IPS-18c (cell line): ENCODE data around the gene EGLN3.
"Not testable (repeated sequence)": the region's sequence is repeated elsewhere in the genome, so short reads cannot be mapped to it uniquely, and the experiment has no call there.

Experiments
- H3K4me3 ChIP-seq: 2 replicates; pipeline ENCODE4 v1.7.0; 2013; ENCODE audit warnings: low read depth, mild to moderate bottlenecking, low read length, moderate library complexity; ENCODE audit not compliant: insufficient read depth
- H3K9me3 ChIP-seq: one replicate; pipeline ENCODE4 v1.6.1; 2013; ENCODE audit warnings: mild to moderate bottlenecking, low read length, moderate library complexity; ENCODE audit not compliant: control insufficient read depth, insufficient read depth

Gene EGLN3

DNA sequence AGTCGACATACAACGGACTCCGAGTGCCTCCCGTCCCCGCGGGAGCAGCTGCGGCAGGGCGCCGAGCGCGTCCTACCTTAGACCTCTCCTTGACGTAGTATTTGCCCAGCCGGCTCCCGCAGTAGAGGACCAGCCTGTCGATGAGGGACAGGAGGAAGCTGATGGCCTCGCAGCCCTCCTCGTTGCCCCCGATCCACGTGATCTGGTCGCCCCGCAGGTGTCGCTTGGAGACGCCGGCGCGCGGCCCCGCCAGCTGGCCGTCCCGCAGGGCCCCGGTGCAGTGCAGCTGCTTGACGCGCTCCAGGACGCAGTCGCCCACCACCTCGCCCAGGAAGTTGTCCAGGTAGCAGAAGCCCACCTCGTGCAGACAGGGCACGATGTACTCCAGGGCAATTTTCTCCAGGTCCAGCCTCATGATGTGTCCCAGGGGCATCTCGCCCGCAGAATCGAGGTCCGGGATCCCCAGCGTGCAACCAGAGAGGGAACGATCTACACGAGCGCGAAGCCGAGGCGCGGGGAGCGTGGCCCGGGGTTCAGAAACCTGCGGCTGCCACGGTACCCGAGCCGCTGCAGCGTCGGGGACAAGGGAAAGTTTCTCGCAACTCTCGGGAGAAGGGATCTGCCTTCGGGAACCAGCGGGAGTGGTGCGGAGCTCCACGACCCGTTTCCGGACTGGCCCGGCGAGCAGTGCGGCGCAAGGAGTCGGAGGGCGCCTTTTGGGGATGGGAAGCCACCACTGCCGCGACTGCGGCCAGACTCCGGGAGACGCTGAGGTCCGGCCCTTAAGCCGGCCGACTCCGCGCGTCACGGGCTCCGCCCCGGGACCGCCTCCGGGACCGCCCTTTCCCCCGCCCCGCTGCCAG lies at the start of gene EGLN3:
TSS of gene EGLN3 (minus strand) at position 755 of the 863 bp plus-strand sequence. CDS start at position 433, 322 bp downstream.
- Histone ChIP-seq H3K4me3 (peak within 1 kb of the TSS; percentile 63), H3K9me3 (no peaks in the 10 kb centered on the region)

DNA sequence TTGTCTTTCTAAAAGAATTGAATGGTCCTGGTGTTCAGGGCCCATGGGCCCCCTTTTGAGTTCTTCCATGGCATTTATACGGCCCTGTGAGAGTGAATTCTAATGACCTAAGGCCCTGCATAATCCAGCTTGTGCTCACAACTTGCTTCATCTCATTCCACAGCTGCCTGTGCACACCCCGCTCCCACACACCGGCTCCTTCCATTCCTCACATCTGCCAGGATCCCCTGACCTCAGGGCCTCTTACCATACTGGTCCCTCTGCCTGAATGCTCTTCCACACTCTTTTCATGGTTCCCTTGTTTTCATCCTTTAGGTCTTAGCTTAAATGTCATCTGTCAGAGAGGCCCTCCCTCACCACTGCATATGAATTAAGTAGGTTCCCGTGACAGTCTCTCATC lies 49.5 kb upstream of the EGLN3 start:
- Histone ChIP-seq H3K9me3 (no peaks in the 10 kb centered on the region), H3K4me3 (no peak overlapping the region)

DNA sequence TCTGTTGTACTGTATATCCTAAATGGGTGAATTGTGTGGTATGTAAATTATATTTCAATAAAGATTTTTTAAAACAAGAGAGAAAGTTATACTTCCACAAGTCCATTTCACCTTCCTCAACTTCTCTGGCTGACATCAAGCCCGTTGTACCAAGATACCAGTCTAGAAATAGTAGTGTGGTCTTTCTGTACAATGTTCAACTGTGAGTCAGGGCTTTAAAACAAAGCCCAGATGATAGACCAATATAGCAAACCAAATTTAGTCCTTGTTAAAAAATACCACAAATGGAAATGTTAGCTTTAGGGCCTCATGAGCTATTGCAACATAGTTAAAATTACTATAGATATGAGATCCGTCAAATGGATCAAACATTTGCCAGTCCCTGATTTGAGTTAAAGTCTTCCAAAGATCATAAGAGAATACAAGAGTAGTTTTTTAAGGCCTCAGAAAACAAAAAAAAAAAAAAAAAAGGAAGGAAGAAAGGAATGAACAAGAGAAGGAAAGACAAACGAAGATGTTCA lies 49.0 kb upstream of the EGLN3 start:
- H3K4me3 ChIP-seq = no peak overlapping the region
- H3K9me3 ChIP-seq = no peaks in the 10 kb centered on the region

DNA sequence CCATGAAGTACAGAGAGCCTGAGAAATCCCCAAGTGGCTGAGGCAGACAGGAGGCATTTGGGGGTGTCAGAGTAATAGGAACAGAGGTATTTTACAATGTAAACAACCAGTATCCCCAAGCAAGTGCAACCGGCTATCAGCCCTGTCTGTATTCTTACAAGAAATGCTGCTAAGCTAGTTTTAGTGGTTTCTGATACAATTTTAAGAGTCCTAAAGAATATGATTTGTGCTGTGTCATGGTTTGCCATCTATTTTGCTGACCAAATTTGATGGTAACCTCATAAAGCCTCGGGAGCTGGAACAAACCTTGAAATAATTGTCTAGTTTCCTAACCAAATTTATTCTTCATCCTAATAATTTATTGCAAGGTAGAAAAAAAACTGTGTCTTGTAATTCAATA lies 46.7 kb upstream of the EGLN3 start:
- Histone ChIP-seq H3K4me3 (no peak overlapping the region), H3K9me3 (no peaks in the 10 kb centered on the region)

DNA sequence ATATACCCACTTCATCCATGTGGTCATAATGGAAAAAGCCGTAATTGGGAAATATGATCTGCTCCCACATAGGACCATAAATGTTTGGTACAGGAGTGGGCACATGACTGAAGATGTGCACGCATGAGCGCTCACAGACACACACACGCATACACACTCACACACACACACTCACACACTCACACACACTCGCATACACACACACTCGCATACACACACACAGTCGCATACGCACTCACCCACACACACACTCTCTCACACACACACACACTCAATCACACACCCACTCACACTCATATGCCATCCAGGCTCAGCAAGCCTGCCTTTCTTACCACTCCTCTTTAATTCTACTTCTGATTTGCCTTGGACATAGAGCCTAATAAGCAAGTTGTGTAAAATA lies 45.6 kb upstream of the EGLN3 start:
- Histone ChIP-seq H3K9me3 (no peaks in the 10 kb centered on the region), H3K4me3 (no peak overlapping the region)

DNA sequence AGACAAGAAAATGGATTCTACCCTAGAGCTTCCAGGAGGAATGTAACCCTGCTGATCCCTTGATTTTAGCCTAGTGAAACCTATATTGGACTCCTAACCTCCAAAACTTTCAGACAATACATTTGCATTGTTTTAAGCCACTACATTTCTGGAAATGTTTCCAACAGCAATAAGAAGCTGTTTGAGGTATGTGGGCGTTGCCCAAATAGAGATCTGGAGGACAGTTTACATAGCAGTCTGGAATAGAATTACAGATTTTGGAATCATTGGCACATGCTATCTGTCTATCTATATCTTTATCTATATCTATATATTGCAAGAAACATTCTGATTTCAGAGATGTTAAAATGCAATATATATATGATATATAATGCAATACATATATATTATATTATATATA lies 42.4 kb upstream of the EGLN3 start:
- Histone ChIP-seq H3K9me3 (no peaks in the 10 kb centered on the region), H3K4me3 (no peak overlapping the region)

DNA sequence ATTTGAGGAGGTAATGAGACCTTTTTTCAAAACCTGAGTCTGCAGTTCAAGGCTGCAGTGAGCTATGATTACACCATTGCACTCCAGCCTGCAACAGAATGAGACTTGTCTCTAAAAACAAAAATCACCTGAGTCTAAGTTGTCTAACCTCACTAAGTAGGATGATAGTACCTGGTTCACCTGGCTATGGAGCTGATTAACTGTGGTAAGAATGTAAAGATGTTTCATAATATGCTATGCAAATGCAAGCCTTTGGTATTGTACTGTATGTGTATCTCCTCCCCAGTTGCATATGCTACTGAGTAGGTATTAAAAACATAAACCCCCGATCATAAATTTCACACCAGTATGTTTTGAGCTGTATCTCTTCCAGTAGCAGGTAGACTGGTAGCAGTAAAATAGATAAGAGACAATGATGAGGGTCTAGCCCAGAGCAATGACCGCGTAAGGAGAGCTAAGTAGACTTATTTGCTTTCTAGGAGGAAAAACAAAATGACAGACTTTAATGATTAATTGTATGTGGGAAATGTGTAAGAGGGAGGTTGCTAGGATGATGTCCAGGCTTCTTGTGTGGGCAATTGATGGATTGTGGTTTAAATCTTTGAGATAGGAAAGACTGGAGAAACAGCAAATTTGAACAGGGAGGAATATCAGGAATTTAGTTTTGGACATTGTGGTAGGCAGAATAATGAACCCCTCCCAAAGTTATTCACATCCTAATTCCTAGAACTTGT lies 41.6 kb upstream of the EGLN3 start:
- H3K4me3 ChIP-seq = no peak overlapping the region
- H3K9me3 ChIP-seq = no peaks in the 10 kb centered on the region

DNA sequence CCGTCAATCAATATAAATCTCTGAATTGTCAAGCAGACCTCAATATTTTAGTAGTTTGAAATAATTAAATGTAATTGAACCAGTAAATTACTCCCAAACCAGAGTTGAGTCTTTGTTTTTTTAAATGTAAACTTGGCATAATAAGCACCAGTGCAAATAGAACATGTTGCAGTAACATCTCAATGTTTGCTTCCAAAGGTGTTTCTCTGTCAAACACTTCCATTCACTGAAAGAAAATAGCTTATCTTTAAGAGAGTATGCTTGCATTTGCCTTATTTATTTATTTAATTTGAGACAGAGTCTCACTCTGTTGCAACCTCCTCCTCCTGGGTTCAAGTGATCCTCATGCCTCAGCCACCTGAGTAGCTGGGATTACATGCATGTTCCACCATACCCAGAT lies 39.9 kb upstream of the EGLN3 start:
- H3K4me3 ChIP-seq = no peak overlapping the region
- H3K9me3 ChIP-seq = no peaks in the 10 kb centered on the region

DNA sequence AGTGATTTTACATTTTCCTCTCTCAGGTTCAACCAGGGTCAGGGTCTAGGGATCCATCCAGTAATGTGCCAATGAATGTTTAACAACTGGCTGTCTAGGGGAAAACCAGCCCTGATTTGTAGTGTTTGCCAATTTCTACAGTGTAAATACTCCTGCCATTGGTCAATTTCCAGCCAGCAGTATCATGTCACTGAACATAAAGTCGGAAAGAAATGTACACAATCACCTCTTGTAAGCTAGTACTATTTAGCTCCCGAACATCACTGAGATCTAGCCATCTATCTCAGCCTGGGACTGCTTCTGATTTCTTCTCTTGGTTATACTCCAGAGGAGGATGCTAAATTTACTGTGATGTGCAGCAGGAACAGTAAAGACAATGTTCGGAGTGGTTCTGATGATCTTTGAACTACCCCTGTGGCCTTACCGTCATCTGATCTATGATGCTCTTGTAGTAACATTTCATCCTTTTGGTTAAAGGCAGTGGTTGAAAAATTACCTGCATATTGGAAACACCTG lies 36.7 kb upstream of the EGLN3 start:
- Histone ChIP-seq H3K4me3 (no peak overlapping the region), H3K9me3 (peaks cover 2% of the 10 kb centered on the region)

DNA sequence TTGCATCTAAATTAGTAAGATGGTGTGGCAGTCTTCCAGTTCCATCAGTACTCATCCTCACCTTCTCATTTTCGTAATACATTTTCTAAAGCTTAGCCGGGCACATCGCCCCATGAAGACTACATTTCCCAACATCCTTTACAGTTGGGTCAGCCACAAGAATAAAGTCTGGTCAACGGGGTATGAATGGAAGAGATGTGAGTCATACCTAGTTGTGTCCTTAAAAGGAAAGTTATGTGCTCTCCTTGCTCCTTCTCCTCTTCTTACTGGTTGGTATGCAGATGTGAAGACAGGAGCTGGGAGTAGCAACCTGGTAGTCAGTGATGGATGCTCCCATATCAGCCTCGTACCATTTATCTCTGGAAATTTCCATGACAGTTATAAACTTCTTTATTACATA lies 35.9 kb upstream of the EGLN3 start:
- Histone ChIP-seq H3K4me3 (no peak overlapping the region), H3K9me3 (peaks cover 2% of the 10 kb centered on the region)

DNA sequence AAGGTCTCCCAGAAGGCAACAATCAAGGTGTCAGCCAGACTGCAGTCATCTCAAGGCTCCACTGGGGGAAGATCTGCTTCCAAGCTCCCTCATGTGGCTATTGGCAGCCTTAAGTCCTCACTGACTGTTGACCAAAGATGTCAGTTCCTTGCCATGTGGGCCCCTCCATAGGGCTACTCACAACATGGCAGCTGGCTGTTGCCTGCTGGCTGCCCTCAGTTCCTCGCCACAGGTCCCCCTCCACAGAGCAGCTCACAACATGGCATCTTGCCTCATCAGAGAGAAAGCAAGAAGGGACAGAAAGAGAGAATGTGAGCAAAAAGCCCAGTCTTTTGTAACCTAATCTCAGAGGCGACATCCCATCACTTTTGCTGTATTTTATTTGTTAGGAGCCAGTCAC lies 34.4 kb upstream of the EGLN3 start:
- H3K4me3 ChIP-seq = no peak overlapping the region
- peaks cover 2% of the 10 kb centered on the region for H3K9me3 ChIP-seq

DNA sequence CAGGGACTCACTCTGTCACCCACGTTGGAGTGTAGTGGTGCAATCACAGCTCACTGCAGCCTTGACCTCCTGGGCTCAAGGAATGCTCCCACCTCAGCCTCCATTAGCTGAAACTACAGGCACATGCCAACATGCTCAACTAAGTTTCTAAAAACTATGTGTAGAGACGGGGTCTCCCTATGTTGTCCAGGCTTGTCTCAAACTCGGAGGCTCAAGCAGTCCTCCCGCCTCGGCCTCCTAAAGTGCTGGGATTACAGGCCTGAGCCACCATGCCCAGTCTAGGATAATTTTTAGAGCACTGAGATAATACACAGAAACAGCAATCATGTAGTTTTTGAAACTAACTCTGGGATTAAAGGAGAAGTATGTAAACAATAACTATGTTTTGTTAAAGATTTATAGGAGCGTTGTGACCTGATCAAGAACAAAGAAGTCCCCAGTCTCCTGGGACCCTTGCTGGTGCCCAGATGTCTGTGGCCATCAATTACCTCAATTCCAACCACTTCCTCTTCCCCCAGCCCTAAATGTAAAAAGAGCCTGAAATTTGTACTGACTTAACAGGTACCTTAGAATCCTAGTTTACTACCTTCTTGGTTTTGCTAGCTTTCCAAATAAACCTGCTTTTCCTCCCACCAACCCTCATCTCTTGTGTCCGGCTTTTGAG lies 28.9 kb upstream of the EGLN3 start:
- no peaks in the 10 kb centered on the region for H3K9me3 ChIP-seq
- H3K4me3 ChIP-seq = no peak overlapping the region

DNA sequence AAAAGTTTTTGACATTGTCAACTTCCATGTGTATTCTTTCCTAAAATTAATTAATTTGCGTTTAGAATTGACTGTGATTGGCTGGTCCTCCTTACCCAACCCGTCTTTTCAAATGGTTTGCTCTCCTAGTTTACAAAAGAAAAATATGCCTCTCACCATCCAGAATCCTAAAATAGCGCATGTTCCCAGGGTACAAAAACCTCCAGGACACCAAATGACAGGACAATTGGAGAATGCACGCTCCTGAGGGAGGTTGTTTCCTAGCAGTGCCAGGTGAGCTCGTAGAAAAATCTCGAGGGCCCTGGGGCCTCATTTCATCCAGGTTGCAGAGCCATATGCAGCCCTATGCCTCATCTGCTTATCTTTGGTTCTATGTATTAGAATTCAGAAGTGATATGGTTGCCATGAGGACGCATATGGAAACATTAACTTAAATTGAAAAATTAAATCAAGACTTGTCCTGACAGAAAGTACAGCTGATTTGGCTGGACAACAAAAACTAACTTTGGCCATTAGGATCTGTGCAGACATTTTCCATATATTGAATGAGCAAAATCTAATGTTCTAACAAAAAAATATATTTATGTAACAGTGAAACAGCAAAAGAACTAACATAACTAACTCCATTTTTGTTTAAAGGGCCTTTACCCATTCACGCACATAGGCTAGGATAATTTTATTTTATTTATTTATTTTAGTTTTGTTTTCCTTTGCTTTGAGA lies 28.2 kb upstream of the EGLN3 start:
- no peak overlapping the region for H3K4me3 ChIP-seq

DNA sequence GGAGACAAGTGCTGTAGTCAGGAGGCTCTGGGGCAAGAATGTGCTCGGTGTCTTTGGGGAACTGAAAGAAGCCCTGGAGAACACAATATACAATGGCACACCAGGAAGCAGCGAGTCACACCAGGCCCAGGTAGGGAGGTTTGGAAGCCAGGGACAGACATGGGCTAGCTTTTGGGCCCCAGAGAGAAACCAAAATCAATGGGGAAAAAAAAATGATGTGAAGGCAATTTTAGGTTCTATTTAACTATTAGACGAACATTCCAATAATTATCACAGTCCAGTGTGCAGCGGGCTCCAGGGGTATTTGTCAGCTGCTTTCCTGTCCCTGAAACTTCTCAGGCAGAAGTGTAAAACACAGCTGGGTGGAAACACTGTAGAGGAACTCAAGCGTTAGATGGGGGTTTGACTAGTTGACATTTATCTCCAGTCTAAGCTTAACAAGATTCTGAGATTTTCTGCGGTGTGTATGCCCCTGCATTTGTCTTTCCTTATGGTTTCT lies 21.8 kb upstream of the EGLN3 start:
- Histone ChIP-seq H3K9me3 (no peaks in the 10 kb centered on the region), H3K4me3 (no peak overlapping the region)

More for the DNA sequence above, 28.2 kb upstream of the EGLN3 start:
- no peaks in the 10 kb centered on the region for H3K9me3 ChIP-seq

DNA sequence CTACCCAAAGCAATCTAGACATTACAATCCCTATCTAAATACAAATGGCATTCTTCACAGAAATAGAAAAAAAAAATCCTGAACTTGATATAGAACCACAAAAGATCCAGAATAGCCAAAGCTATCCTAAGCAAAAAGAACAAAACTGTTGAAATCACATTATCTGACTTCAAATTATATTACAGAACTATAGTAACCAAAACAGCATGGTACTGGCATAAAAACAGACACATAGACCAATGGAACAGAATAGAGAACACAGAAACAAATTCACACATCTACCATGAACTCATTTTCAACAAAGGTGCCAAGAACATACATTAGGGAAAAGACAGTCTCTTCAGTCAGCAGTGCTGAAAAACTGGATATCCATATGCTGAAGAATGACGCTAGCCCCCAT lies 19.0 kb upstream of the EGLN3 start:
- H3K4me3 ChIP-seq, H3K9me3 ChIP-seq: not testable (repeated sequence)

DNA sequence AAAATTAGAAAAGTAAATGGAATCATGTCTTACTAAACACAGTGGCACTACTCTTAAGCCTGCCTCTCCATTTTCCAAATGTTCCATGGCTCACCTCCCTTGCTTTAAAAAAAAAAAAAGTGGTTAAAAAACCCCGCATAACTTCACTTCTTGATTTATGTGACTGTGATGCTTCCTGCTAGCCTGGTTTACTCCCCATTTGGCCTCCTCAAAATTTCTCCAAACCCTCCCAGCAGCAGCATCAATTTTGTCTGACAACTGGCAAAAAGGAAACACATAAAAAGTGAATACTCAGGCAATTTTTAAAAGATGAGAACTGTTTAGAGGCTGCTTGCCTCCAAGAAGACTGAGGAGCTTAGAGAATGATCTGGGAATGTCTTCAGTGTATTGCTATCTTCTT lies 17.8 kb upstream of the EGLN3 start:
- Histone ChIP-seq H3K4me3 (no peak overlapping the region), H3K9me3 (peaks cover 2% of the 10 kb centered on the region)

DNA sequence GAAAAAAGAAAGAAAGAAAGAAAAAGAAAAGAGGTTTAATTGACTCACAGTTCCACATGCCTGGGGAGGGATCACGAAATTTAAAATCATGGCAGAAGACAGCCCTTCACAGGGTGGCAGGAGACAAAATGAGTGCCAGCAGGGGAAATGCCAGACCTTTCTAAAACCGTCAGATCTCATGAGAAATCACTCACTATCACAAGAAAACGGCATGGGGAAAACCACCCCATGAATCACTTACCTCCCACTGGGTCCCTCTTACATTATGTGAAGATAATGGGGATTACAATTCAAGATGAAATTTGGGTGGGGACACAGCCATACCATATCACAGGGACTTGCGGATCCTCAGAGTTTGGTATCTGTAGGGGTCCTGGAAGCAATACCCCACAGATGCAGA lies 16.3 kb upstream of the EGLN3 start:
- H3K4me3 ChIP-seq = no peak overlapping the region
- peaks cover 2% of the 10 kb centered on the region for H3K9me3 ChIP-seq
